SK-N-SH treated with all-trans-retinoic acid at 6 μM for 48 hours (cell line): ENCODE data around the gene OBSCN.

Experiments
- ATAC-seq: fragments of 200-7000 bp; cut with Tn5 transposase; 3 replicates; pipeline ENCODE4 v1.9.1; 2020; ENCODE audit warnings: mild to moderate bottlenecking, moderate library complexity
- ARNTL ChIP-seq: fragments of 450-650 bp; formaldehyde crosslinking; IDR thresholded peaks from 2 replicates; pipeline ENCODE4 v1.5.0; 2020; ENCODE audit warnings: low read depth, mild to moderate bottlenecking, moderate library complexity, borderline replicate concordance
- BACH2 ChIP-seq: fragments of 250-450 bp; sonication (Bioruptor Pico); IDR thresholded peaks from 2 replicates; pipeline ENCODE4 v1.9.0; 2021; ENCODE audit warnings: mild to moderate bottlenecking, borderline replicate concordance
- CSDC2 ChIP-seq: fragments of 250-450 bp; sonication (Bioruptor Pico); IDR thresholded peaks from 2 replicates; pipeline ENCODE4 v1.5.0; 2020; ENCODE audit warnings: mild to moderate bottlenecking, moderate library complexity
- GLIS3 ChIP-seq: fragments of 250-450 bp; sonication (Bioruptor Pico); IDR thresholded peaks from 2 replicates; pipeline ENCODE4 v1.5.0; 2020; ENCODE audit warnings: mild to moderate bottlenecking, moderate library complexity
- ISL1 ChIP-seq: fragments of 250-450 bp; sonication (Bioruptor Pico); IDR thresholded peaks from 2 replicates; pipeline ENCODE4 v2.1.2; 2022; ENCODE audit warnings: mild to moderate bottlenecking, moderate library complexity
- POU6F1 ChIP-seq: fragments of 250-450 bp; sonication (Bioruptor Pico); IDR thresholded peaks from 2 replicates; pipeline ENCODE4 v1.8.0; 2021; ENCODE audit warnings: low read depth, mild to moderate bottlenecking, moderate library complexity, borderline replicate concordance
- PPARA ChIP-seq: fragments of 250-450 bp; sonication (Bioruptor Pico); IDR thresholded peaks from 2 replicates; pipeline ENCODE4 v1.5.0; 2020; ENCODE audit warnings: mild to moderate bottlenecking, borderline replicate concordance
- RARB ChIP-seq: fragments of 250-450 bp; sonication (Bioruptor Pico); IDR thresholded peaks from 2 replicates; pipeline ENCODE4 v1.8.0; 2021; ENCODE audit warnings: mild to moderate bottlenecking, moderate library complexity
- SNAI2 ChIP-seq: fragments of 250-450 bp; sonication (Bioruptor Pico); IDR thresholded peaks from 2 replicates; pipeline ENCODE4 v1.5.0; 2020; ENCODE audit warnings: mild to moderate bottlenecking, moderate library complexity
- TCF4 ChIP-seq: fragments of 250-450 bp; sonication (Bioruptor Pico); IDR thresholded peaks from 2 replicates; pipeline ENCODE4 v1.8.0; 2021; ENCODE audit warnings: mild to moderate bottlenecking, moderate library complexity, borderline replicate concordance
- TOX ChIP-seq: fragments of 250-450 bp; sonication (Bioruptor Pico); IDR thresholded peaks from 2 replicates; pipeline ENCODE4 v1.8.0; 2021; ENCODE audit warnings: mild to moderate bottlenecking, moderate library complexity, borderline replicate concordance
- TSHZ2 ChIP-seq: fragments of 250-450 bp; sonication (Bioruptor Pico); IDR thresholded peaks from 2 replicates; pipeline ENCODE4 v1.5.0; 2020; ENCODE audit warnings: mild to moderate bottlenecking, moderate library complexity
- ZC3H10 ChIP-seq: fragments of 250-450 bp; sonication (Bioruptor Pico); IDR thresholded peaks from 2 replicates; pipeline ENCODE4 v1.5.1; 2021; ENCODE audit warnings: mild to moderate bottlenecking, moderate library complexity
- ZFP3 ChIP-seq: fragments of 250-450 bp; sonication (Bioruptor Pico); IDR thresholded peaks from 2 replicates; pipeline ENCODE4 v1.5.0; 2020; ENCODE audit warnings: mild to moderate bottlenecking, moderate library complexity
- ZFP30 ChIP-seq: fragments of 450-650 bp; formaldehyde crosslinking; IDR thresholded peaks from 2 replicates; pipeline ENCODE4 v1.5.0; 2022; ENCODE audit warnings: mild to moderate bottlenecking, moderate library complexity
- ZNF565 ChIP-seq: fragments of 450-650 bp; formaldehyde crosslinking; conservative IDR thresholded peaks from 2 replicates; pipeline ENCODE4 v1.5.0; 2020; ENCODE audit warnings: low read depth, mild to moderate bottlenecking, moderate library complexity
- ZNF70 ChIP-seq: fragments of 450-650 bp; formaldehyde crosslinking; IDR thresholded peaks from 2 replicates; pipeline ENCODE4 v1.5.0; 2020; ENCODE audit warnings: mild to moderate bottlenecking, moderate library complexity
- ZNF8 ChIP-seq: fragments of 450-650 bp; formaldehyde crosslinking; IDR thresholded peaks from 2 replicates; pipeline ENCODE4 v1.5.0; 2020; ENCODE audit warnings: mild to moderate bottlenecking, moderate library complexity
- TF ChIP-seq, protein P1 (sequence below): fragments of 250-450 bp; sonication (Bioruptor Pico); IDR thresholded peaks from 2 replicates; pipeline ENCODE4 v1.8.0; 2020; ENCODE audit warnings: mild to moderate bottlenecking, moderate library complexity, borderline replicate concordance
- TF ChIP-seq, protein P2 (sequence below): fragments of 250-450 bp; sonication (Bioruptor Pico); IDR thresholded peaks from 2 replicates; pipeline ENCODE4 v1.5.1; 2020; ENCODE audit warnings: low read depth, mild to moderate bottlenecking, moderate library complexity
- TF ChIP-seq, protein P3 (sequence below): fragments of 250-450 bp; sonication (Bioruptor Pico); IDR thresholded peaks from 2 replicates; pipeline ENCODE4 v1.5.1; 2021; ENCODE audit warnings: mild to moderate bottlenecking, moderate library complexity

OBSCN gene

GRCh38 chr1:228360533-228361313, 152.9 kb downstream of the OBSCN start:
- no peak; the same call in 2 of the 3 replicates for ATAC-seq
- TF ChIP-seq ARNTL (CRISPR knock-in tag) (no peak), CSDC2 (CRISPR knock-in tag) (no peak), TSHZ2 (CRISPR knock-in tag) (no peak), ZFP3 (CRISPR knock-in tag) (no peak), ISL1 (no peak), ZNF565 (no peak), GLIS3 (no peak), ZC3H10 (no peak), RARB (no peak), ZNF70 (CRISPR knock-in tag) (no peak), PPARA (CRISPR knock-in tag) (no peak), BACH2 (CRISPR knock-in tag) (no peak), ZFP30 (CRISPR knock-in tag) (no peak), POU6F1 (no peak), TOX (CRISPR knock-in tag) (no peak), SNAI2 (no peak)
- TF ChIP-seq, protein P1, sequence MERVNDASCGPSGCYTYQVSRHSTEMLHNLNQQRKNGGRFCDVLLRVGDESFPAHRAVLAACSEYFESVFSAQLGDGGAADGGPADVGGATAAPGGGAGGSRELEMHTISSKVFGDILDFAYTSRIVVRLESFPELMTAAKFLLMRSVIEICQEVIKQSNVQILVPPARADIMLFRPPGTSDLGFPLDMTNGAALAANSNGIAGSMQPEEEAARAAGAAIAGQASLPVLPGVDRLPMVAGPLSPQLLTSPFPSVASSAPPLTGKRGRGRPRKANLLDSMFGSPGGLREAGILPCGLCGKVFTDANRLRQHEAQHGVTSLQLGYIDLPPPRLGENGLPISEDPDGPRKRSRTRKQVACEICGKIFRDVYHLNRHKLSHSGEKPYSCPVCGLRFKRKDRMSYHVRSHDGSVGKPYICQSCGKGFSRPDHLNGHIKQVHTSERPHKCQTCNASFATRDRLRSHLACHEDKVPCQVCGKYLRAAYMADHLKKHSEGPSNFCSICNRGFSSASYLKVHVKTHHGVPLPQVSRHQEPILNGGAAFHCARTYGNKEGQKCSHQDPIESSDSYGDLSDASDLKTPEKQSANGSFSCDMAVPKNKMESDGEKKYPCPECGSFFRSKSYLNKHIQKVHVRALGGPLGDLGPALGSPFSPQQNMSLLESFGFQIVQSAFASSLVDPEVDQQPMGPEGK = no peak
- TF ChIP-seq, protein P2, sequence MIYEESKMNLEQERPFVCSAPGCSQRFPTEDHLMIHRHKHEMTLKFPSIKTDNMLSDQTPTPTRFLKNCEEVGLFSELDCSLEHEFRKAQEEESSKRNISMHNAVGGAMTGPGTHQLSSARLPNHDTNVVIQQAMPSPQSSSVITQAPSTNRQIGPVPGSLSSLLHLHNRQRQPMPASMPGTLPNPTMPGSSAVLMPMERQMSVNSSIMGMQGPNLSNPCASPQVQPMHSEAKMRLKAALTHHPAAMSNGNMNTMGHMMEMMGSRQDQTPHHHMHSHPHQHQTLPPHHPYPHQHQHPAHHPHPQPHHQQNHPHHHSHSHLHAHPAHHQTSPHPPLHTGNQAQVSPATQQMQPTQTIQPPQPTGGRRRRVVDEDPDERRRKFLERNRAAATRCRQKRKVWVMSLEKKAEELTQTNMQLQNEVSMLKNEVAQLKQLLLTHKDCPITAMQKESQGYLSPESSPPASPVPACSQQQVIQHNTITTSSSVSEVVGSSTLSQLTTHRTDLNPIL = no peak
- TF ChIP-seq, protein P3, sequence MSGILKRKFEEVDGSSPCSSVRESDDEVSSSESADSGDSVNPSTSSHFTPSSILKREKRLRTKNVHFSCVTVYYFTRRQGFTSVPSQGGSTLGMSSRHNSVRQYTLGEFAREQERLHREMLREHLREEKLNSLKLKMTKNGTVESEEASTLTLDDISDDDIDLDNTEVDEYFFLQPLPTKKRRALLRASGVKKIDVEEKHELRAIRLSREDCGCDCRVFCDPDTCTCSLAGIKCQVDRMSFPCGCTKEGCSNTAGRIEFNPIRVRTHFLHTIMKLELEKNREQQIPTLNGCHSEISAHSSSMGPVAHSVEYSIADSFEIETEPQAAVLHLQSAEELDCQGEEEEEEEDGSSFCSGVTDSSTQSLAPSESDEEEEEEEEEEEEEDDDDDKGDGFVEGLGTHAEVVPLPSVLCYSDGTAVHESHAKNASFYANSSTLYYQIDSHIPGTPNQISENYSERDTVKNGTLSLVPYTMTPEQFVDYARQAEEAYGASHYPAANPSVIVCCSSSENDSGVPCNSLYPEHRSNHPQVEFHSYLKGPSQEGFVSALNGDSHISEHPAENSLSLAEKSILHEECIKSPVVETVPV (CRISPR knock-in tag) = no peak

DNA sequence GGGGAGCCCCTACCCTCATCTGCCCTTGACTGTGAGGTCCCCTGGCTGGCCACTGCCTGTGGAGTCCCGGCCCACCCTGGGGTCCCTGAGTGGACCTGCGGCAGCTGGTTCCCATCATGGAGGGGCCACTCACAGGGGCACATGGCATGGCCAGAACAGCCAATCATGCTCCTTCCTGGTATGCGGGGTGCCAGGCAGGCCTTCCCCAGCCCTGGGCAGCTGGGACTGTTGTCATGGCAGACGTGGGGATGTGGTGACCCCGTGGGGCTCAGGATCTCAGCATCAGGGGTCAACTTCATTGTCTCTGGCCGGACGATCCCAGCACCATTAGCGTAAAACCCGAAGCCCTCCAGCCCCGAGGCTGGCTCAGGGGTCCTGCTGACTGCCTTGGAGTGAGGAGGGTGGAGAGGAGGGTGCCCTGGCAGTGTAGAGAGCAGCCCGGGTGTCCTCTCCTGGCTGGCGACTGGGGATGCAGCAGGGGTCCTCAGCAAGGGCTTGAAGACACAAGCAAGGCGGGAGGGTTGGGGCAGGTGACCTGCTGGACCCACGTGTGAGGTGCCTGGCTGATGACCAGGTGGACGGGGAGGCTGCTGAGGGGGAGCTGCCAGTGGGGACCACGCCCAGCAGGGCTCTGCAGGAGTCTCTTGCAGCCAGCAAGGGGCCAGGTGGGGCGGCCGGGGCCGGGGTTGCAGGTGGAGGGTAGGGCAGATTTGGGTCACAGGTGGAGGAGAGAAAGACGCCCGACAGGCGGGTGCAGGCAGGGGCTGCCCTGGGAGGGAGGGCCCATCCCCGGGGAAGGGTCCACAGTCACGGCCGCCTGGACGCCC, 153.7 kb downstream of the OBSCN start:
- ATAC-seq = no peak
- TF ChIP-seq RARB (no peak), ZNF70 (CRISPR knock-in tag) (no peak), ZNF8 (CRISPR knock-in tag) (no peak), TCF4 (no peak), ZNF565 (no peak), ZFP3 (CRISPR knock-in tag) (no peak), BACH2 (CRISPR knock-in tag) (no peak)
- TF ChIP-seq, protein P1 = no peak
- TF ChIP-seq, protein P3 (CRISPR knock-in tag) = no peak
- TF ChIP-seq, protein P2 = no peak
